AG08396 (cell line): ENCODE measurements around the gene NR2F1-AS1.
A peak's percentile ranks its signal among the peaks of the same experiment; 100 is the strongest.

ENCODE experiments used
- DNase-seq: peaks from one replicate; pipeline ENCODE4 v3.0.0; 2012; ENCODE audit warnings: low spot score, mixed read lengths

The NR2F1-AS1 gene

DNA sequence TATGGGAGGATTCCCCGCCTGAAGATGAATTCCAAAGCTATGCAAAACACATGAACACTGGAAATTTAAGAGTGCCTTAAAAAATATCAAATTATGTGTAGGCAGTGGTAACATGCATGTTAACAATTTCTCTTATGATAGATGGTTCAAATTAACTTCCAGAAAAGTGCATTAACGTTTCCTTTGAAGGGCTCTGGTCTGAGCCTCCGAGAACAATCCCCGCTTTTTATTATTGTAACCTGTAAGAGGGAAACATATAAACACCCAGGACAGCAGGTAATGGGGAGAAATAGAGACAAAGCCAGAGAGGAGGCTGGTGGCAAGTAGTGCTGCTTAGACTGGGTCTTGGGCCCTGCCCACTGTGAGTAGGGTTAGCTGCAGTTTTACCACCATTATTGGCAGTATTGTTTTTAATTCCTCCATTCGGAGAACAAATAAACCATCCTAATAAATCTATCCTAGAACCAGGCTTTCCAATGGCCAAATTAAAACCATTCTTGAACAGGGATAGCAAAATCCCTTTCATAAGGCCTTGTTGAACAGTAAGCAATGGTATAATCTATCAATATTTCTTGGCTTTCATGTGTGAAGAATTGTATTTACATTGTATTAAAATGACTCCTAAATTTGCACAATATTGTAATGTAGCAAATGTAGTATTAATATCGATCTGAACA lies 8.3 kb upstream of the NR2F1-AS1 start:
- no peak for DNase-seq

DNA sequence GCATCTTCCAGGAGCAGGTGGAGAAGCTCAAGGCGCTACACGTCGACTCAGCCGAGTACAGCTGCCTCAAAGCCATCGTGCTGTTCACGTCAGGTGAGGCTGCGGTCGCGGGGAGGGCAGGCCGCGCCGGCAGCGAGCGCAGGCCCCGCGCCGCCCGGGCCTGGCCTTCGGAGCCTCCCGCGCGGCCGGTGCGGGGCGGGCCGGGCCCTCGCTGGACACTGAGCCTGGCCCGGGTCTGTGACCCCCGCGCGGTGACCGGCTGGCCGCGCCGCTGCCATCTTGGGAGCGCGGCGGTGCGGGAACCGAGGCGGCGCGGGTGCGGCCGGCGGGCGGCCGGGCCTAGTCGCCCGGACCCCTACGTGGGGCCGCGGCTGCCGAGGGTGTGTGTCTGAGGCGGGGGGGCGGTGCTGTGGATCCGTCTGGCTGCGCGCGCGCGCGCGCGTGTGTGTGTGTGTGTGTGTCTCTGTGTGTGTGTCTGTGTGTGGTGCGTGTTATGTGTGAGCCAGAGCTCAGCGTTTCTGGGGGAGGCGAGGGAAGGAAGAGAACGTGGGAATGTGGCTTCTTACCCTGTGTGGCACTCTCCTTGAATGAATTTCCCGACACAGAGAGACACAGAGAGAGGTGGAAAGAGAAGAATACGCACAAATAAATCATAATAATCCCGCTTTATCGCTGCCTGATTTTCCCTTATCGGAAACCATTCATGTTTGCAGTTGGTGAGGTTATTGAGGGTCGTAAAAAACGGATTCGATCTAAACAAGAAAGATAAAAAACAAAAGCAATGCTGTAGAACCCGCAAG lies 7.5 kb upstream of the NR2F1-AS1 start:
- no peak for DNase-seq

GRCh38 chr5:93587597-93588351 lies 6.8 kb upstream of the NR2F1-AS1 start:
- no peak for DNase-seq

GRCh38 chr5:93586736-93587596 lies 5.9 kb upstream of the NR2F1-AS1 start:
- DNase-seq, result no peak

DNA sequence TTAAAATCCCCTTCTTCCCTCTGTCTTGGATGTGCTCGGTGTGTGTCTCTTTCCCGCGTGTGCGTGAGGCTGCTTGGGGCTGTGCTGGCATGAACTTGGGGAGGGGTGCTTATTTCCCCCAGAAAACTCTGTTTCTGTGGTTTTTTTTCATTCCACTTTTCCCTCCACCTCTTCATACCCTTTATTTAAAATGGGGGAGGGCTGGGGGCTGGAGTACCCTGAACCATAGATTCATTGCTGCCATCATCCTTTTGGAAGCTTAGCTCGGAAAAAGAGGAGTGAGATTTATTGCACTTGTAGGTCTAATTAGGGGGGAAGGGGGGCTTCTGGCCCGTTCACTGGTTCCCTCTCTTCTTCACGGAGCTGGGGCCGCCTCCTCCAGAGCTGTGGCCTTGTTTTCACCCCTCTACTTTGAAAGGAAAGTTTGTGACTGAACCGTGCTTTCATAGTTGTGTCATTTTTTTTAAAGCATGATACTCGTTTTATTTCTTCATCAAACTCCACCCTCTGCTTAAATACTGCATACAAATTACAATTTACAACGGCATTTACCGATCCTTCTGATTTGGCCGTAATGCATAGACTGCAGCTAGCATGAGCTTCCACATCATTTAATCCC lies 4.9 kb upstream of the NR2F1-AS1 start:
- no peak for DNase-seq

GRCh38 chr5:93585041-93585766 lies 4.2 kb upstream of the NR2F1-AS1 start:
- no peak for DNase-seq

DNA sequence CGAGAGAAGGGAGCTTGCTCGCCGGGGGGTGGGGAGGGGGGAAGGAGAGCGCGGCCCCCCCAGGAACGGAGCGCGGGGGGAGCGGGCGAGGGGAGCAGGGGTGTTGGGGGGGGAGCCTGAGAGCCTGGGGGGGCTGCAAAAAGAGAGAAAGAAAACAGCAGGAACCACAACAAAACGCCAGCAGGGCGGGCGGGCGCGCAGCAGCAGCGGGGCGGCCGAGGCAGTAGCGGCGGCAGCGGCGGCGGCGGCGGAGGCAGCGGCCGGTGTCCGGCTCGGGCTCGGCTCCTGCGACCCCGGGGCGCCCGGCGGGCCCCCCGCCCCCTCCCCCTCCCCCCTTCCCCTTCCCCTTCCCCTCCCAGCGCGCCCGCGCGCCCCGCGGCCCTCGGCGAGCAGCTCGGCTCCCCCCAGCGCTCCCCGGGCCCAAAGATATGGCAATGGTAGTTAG lies 3.6 kb upstream of the NR2F1-AS1 start:
- no peak for DNase-seq

- no peak for DNase-seq
Observed at GRCh38 chr5:93583768-93584595, 3.0 kb upstream of the NR2F1-AS1 start.

- DNase-seq, result no peak
Observed at GRCh38 chr5:93583439-93583767, 2.4 kb upstream of the NR2F1-AS1 start.

- DNase-seq, result peak; percentile 89
Observed at GRCh38 chr5:93582677-93583438, 1.8 kb upstream of the NR2F1-AS1 start, which contains the start of gene NR2F1. NR2F1 (plus strand) TSS chr5:93583222; CDS start chr5:93585024, 1,802 bp downstream.

DNA sequence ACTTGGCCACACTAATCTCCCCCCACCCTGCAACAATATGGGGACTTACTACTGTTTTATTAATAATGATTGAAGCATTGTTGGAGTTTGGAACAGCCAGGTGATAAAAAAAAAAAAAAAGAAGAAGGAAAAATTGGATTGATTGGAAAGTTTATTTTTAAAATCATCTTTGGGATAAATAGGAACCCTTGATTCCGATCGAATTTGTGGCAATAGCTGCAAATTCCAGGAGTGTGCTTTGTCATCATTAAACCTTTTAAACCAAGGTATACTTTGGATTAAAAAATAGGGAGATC lies 1.1 kb upstream of the NR2F1-AS1 start:
- DNase-seq, result no peak

DNA sequence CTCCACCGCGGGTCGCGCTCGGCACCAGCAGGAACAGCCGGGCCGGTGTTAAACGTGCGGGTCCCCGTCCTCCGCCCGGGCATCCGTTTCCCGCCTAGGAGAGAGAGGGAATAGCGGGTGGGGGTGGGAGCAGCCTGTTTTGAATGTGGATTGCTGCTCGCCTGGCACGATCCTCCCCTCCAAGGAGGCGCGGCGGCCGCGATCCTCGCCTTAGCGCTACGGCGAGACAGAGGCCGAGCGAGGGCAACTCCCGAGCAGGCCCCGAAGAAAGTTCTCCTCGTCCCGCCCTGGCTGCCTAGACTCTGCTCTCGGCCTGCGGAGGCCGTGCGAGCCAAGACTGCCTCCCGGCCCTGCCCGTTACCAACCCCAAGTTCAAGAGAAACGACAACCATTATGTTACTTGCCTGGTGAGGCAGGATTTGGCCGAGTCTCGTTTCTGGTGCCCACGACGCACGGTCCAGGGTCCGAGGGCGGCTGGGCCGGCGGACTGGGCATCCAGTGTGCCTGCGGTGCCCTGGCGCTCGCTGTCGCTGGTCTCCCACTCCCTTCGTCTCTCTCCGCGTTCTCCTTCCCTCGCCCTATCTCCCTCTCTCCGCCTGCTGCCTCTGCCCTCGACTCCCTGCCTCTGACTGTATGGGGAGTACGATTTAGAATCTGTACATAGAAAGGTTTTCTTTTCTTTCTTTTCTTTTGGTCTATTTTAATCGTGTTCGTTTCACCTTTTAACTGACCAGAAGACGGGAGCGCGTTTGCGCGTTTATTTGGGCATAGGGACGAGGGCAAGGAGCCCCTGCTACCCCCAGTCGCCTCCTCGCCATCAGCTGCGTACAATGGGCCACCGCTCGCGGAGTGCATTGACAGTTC lies 724 bp downstream of the NR2F1-AS1 start:
- DNase-seq, result no peak

- no peak for DNase-seq
Observed at GRCh38 chr5:93579692-93580062, 1.3 kb downstream of the NR2F1-AS1 start.

GRCh38 chr5:93578813-93579691 lies 2.0 kb downstream of the NR2F1-AS1 start:
- DNase-seq, result peak; percentile 69

GRCh38 chr5:93577854-93578812 lies 2.9 kb downstream of the NR2F1-AS1 start:
- DNase-seq, result peak; percentile 31
